GM11168 (cell line): ENCODE results near the gene ENPP6.

Experiments
- in situ Hi-C: fragments of 300-500 bp; cut with MboI; formaldehyde crosslinking; loops from one replicate; pipeline ENCODE4 v1.12.0; 2022; ENCODE audit warnings: low sequenced_read_pairs; ENCODE audit not compliant: unreplicated experiment

The ENPP6 gene

GRCh38 chr4:184217634-184218033 is at the start of gene ENPP6:
Gene ENPP6 (minus strand): TSS chr4:184217873. CDS start chr4:184217819, 54 bp downstream.
- in situ Hi-C loops, result no loop called here

DNA sequence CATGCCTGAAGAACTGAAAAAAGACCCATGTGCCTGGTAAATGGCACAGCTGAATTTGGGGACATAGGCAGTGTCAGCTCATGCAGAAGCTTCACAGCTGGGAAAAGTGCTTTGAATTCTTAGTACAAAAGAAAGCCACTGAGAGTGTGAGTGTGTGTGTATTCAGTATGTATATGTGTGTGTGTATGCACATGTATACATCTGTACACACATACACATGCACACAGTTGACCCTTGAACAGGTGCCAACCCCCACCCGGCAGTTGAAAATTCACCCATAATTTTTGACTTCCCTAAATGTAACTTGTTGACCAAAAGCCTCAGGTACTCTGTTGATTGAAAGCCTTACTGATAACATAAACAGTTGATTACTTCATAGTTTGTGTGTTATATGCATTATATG is 49.5 kb upstream of the ENPP6 start:
- in situ Hi-C loops, result loop anchor here (10.0 kb wide), 1 partner anchor 268 kb away; no protein-coding TSS in a partner anchor

- in situ Hi-C loops, result loop anchor here (10.0 kb wide), 1 partner anchor 269 kb away; no protein-coding TSS in a partner anchor
Measured at GRCh38 chr4:184265546-184266351, 48.1 kb upstream of the ENPP6 start.

DNA sequence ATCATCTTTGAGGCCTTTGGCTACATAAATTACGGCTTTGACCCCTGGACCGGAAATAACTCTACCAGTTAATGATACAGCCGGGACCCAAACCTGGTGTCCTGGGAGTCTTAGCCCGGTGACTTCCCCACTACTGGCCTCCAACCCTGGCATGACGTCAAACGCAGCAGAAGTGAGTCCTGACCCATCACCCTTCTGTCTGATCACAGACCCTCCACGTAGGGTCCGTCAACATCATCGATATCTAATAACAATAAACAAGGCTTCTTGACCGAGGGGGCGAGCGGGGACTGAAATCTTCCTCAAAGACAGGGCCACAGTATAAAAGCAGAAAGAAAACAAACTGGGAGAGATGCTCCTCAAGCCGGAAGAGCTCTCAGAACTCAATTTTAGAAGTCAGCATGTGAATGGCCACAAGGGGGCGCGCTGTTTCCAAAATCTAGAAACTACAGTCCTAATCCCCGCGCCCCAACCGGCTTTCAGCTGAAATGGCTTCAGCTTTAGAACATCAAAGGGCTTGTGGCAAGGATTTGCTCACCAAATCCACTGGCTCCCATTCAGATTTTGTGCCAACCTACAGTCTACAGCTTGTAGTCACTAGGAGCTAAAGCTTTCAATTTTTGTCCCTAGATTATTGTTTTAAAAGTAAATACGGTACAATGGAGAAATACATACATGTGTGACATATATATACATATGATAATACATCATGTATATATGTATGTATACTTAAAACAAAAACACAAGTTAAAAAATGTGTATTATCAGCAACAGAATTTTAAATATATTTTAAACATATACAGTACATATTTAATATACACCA is 46.4 kb upstream of the ENPP6 start:
- in situ Hi-C loops, result loop anchor here (10.0 kb wide), 1 partner anchor 271 kb away; no protein-coding TSS in a partner anchor

- in situ Hi-C loops, result loop anchor here (10.0 kb wide), 1 partner anchor 271 kb away; no protein-coding TSS in a partner anchor
Measured at GRCh38 chr4:184263461-184263860, 45.8 kb upstream of the ENPP6 start.

DNA sequence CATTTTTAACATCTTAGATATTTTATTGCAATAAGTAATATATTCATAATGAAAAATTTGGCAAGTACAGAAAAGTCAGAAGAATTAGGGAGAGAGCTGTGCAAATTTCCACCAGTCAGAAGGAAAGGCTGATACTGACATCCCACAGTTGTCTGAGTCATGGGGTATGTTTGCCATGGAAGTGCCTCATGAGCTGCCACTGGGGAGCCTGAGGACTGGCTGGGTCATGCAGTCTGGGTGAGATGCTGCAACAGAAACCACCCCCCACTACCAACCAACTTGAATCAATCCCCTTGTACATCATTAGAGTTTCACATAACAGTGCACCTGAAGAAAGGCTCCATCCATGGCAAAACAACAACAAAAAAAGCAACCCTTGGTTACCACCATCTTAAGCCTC is 45.2 kb upstream of the ENPP6 start:
- in situ Hi-C loops, result loop anchor here (10.0 kb wide), 1 partner anchor 272 kb away; no protein-coding TSS in a partner anchor

DNA sequence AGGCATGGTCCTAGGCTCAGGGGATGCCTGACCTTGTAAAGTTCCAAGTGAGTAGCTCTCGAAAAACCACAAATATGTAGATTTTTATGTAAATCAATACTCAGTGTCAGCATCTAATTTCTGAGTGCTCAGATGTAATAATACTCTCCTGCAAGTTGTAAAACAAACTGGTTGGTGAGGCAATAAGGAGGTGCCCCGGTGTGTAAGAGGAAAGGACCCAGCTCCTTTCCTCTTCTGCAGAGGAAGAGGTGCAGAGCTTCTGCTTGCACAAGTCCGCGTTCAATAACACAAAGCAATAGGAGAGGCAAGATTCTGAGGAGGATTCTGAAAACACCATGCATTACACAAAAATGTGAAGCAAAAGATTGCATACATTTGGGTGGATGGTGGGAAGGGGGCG is 43.6 kb upstream of the ENPP6 start:
- in situ Hi-C loops, result loop anchor here (10.0 kb wide), 1 partner anchor 274 kb away; no protein-coding TSS in a partner anchor

- in situ Hi-C loops, result loop anchor here (10.0 kb wide), 1 partner anchor 275 kb away; no protein-coding TSS in a partner anchor
Measured at GRCh38 chr4:184259866-184260265, 42.2 kb upstream of the ENPP6 start.

- in situ Hi-C loops, result no loop called here
Measured at GRCh38 chr4:184259081-184259480, 41.4 kb upstream of the ENPP6 start.

DNA sequence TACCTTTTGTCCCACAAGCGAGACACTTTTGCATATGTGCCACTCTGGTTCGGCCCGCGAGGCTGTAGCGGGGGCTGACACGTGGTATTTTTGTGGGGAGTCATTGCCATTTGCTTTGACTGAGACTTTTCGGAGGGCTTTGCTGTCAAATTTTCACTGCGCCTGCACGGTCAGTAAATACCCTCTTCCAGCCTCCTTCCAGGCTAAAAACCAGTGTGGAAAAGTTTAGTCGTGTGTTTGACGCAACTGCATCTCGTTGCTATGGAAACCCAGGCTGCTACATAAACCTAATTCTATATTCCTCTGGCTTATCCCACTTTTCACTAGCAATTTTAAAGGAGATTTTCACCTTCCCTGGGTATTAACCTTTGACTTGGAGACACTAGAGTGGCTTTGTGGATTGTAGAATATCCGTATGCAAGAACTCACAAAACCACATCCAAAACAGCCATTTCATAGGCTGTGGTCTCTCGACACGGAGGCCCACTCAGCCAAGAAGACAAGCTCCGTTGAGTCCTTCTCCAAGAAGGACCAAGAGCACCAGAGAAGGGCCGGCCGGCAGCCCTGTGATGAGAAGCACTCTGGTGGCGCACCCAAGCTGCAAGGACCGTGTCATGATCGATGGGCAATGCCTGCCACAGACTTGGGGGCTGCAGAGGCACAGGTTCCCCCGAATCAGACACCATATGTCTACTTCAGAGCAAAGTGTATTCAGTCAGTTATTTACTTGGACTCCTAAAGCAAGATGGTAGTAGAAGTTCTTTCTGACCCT is 38.4 kb upstream of the ENPP6 start:
- in situ Hi-C loops, result no loop called here

DNA sequence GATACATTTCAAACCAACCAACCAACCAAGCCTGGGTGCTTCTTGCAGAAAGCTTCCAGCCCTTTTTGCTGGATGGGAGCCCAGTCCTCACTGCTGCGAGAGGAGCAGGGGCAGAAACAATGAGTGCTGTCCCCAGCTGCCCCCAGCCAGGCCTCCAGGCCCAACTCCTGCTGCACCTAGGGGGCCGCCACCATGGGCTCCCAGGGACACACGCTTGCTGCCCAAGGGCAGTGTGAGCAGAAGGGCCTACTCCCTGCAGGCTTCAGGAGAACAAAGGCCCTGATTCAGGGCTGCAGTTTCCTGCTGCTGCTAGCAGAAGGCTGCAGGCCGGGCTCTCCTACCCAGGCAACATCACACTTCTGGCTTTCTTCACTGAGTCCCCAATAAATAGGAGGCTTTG is 37.7 kb upstream of the ENPP6 start:
- in situ Hi-C loops, result no loop called here

DNA sequence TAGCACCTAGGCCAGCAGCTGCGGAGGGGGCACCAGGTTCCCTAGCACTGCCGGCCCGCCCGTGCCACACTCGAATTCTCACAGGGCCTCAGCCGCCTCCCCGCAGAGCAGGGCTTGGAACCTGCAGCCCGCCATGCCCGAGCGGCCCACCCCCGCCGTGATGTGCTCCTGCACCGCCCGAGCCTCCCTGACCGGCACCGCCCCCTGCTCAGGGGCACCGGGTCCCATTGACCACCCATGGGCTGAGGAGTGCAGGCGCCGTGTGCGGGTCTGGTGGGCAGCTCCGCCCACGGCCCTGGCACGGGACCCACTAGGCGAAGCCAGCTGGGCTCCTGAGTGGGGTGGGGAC is 35.4 kb upstream of the ENPP6 start:
- in situ Hi-C loops, result no loop called here

GRCh38 chr4:184252136-184253071 is 34.7 kb upstream of the ENPP6 start:
- in situ Hi-C loops, result no loop called here

- in situ Hi-C loops, result no loop called here
Measured at GRCh38 chr4:184251670-184251980, 34.0 kb upstream of the ENPP6 start.

- in situ Hi-C loops, result no loop called here
Measured at GRCh38 chr4:184250795-184251669, 33.4 kb upstream of the ENPP6 start.

DNA sequence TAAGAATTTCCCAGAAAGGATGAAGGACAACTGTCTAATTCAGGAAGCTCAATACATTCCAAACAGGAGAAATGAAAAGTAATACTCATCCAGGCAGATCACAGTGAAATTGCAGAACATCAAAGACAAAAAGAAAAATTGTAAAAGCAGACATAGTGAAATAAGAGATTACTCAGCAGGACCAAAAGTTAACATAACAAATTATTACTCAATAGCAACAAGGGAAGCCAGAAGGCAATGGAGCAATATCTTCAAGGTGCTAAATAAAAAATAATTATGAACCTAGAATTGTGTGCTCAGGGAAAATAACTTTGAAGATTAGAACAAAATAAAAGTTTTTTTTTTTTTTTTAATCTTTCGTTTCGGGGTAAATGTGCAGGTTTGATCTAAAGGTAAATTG is 30.5 kb upstream of the ENPP6 start:
- in situ Hi-C loops, result no loop called here

GRCh38 chr4:184247421-184247820 is 29.7 kb upstream of the ENPP6 start:
- in situ Hi-C loops, result no loop called here

DNA sequence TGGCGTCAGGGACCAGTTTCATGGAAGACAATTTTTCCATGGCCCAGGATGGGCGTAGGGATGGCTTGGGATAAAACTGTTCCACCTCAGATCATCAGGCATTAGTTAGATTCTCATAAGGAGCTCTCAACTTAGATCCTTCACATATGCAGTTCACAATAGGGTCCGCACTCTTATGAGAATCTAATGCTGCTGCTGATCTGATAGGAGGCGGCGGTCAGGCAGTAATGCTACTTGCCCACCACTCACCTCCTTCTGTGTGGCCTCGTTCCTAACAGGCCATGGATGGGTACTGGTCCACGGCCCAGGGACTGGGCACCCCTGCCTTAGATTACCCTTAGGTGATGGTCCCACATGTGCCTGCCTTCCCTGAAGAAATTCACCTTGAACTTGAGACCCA is 28.8 kb upstream of the ENPP6 start:
- in situ Hi-C loops, result no loop called here
